AG04450 (cell line): Measurements from ENCODE around the gene DDX24. TPM values are rescaled to one million over a fixed set of nuclear protein-coding genes. Genes with fewer than 3 reads are reported as not detected.

Experiments
- CTCF ChIA-PET: fragments of 300-600, 350-600 bp; formaldehyde crosslinking; extraction: SDS; loops from one replicate; lab custom pipeline; 2022; ENCODE audit warnings: antibody characterized with exemption, inconsistent platforms; lab: Charles Lee
- POLR2A ChIA-PET: fragments of 350-600 bp; formaldehyde crosslinking; extraction: SDS; loops from one replicate; lab custom pipeline; 2021; ENCODE audit warnings: antibody characterized with exemption, inconsistent platforms; lab: Yijun Ruan, JAX
- DNase-seq: peaks from one replicate; pipeline ENCODE4 v3.0.0-alpha.2; 2011; ENCODE audit warnings: low read depth, low spot score
- H3K27ac ChIP-seq: one replicate; pipeline ENCODE4 v1.5.1; 2012; ENCODE audit warnings: low read depth, low read length, control low read depth
- H3K27me3 ChIP-seq: one replicate; pipeline ENCODE4 v1.6.0; 2012; ENCODE audit warnings: low read length; ENCODE audit not compliant: control insufficient read depth, insufficient read depth
- H3K4me3 ChIP-seq: 2 replicates; pipeline ENCODE4 v1.5.1; 2011; ENCODE audit warnings: mild to moderate bottlenecking, low read depth, low read length, control low read depth
- H3K9me3 ChIP-seq: 2 replicates; pipeline ENCODE4 v1.5.1; 2012; ENCODE audit warnings: low read length; ENCODE audit not compliant: control insufficient read depth, insufficient read depth
- polyA plus RNA-seq: library from polyadenylated mRNA; depleted of rRNA; stranded (reverse); fragments of >200 nt; gene quantifications from 2 replicates; pipeline ENCODE4 v1.2.3, GENCODE V29; 2011
- TF ChIP-seq, protein P1 (sequence below): IDR thresholded peaks from 2 replicates; pipeline ENCODE4 v1.5.1; 2011; ENCODE audit warnings: low read depth, low read length, control low read depth, inconsistent platforms

The DDX24 gene
- polyA plus RNA-seq, 1 experiment, result 159 TPM

DNA sequence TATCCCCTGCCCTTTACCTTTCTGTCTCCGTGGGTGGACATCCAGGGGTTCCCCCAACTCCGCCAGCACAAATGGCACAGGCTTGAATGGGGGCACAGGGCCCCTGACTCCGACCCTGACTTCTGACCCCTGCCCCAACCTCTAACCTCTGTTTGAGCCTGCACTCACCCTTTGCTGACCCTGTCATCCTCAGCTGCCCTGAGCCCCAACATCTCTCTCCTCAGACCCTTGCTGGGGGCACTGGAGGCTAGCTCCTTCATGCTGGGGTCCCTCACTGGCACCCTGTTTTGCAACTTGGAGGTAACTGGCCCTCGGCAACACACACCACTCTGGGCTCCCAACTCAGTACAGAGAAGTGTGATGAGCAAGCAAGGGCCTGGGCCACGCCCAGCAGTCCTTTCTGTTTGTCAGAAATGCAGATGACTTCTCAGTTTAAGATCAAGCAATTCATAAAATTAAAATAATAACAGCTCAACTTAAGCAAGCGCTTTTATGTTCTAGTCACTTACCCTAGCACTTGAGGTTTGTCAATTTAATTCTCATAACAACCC is 31.6 kb upstream of the DDX24 start:
- H3K9me3 ChIP-seq, result peaks cover 5% of the 10 kb centered on the region; the same call in 1 of the 2 replicates
- POLR2A ChIA-PET, result no interaction called here
- CTCF ChIA-PET, result interaction anchor here (3.7 kb wide), 1 partner anchor 20 kb away, joined by 16 read pairs; no protein-coding TSS in a partner anchor
- TF ChIP-seq, protein P1, sequence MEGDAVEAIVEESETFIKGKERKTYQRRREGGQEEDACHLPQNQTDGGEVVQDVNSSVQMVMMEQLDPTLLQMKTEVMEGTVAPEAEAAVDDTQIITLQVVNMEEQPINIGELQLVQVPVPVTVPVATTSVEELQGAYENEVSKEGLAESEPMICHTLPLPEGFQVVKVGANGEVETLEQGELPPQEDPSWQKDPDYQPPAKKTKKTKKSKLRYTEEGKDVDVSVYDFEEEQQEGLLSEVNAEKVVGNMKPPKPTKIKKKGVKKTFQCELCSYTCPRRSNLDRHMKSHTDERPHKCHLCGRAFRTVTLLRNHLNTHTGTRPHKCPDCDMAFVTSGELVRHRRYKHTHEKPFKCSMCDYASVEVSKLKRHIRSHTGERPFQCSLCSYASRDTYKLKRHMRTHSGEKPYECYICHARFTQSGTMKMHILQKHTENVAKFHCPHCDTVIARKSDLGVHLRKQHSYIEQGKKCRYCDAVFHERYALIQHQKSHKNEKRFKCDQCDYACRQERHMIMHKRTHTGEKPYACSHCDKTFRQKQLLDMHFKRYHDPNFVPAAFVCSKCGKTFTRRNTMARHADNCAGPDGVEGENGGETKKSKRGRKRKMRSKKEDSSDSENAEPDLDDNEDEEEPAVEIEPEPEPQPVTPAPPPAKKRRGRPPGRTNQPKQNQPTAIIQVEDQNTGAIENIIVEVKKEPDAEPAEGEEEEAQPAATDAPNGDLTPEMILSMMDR, result no peak
- no peak overlapping the region for H3K27ac ChIP-seq
- H3K4me3 ChIP-seq, result no peak overlapping the region
- DNase-seq, result no peak
- peaks cover 7% of the 10 kb centered on the region for H3K27me3 ChIP-seq

DNA sequence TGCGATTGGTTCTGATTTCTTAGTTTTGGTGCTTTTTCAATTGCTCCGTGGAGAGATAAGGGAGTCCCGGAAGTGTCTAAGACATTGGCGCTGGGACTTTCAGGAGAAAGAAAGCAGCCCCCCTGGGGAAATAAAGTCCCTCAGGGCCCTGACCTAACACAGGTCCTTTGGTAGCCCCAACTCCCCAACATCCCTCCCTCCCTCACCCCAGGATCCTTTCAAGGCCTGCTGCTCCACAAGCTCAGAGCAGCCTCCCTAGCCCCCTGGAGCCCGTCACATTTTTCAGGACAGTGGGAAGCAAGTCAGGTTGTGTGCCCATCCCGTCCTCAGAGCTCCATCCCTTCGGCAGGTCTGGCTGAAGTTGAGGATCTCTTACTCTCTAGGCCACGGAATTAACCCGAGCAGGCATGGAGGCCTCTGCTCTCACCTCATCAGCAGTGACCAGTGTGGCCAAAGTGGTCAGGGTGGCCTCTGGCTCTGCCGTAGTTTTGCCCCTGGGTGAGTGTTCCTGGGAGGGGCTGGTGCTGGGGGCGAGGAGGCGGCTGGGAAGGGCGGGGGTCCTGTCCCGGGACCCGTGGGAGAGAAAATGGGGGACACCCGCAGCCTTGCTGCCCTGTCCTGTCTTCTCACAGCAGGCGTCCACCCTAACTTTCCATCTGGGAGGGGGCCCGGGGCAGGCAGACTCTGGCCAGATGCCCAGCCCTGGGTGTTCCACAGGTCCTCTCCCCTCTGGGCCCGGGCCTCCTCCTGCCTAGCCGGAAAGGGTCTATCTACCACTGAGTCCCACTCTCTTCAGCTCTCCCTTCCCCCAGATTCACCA is 30.5 kb upstream of the DDX24 start:
- TF ChIP-seq, protein P1, result no peak
- H3K27me3 ChIP-seq, result peaks cover 4% of the 10 kb centered on the region
- H3K27ac ChIP-seq, result no peak overlapping the region
- ChIA-PET POLR2A (no interaction called here), CTCF (interaction anchor here (2.0 to 3.7 kb wide), 2 partner anchors 21 to 25 kb away, joined by 5 to 16 read pairs; no protein-coding TSS in a partner anchor)
- H3K9me3 ChIP-seq, result peaks cover 5% of the 10 kb centered on the region; the same call in 1 of the 2 replicates
- no peak for DNase-seq
- no peak overlapping the region for H3K4me3 ChIP-seq

DNA sequence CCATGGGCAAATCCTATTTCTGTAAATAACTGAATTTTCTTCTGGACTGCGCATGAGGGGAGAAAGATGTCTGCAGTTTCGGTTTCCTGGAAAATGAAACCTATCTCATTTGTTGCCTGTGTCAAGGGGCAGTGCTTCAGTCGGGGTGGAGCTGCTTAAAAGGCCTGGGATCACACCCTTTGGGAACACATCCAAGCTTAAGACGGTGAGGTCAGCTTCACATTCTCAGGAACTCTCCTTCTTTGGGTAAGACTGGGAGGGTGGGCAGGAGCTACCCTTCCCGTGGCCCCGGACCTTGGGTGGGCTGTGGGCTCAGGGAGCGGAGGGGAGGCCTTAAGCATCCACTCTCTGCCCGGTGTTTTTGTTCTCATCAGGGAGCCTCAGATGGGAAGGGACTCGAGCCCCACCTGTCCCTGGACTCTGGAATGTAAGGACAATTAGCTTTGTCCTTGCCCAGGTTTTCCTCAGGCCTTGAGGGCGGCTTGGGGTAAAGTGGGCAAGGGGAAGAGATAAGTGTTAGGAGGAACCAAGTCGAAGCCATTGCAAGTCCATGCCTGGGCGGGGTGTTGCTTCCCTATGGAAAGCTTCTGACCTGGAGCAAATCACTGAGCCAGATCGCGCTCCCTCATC is 29.7 kb upstream of the DDX24 start, which contains the start of gene IFI27:
Gene IFI27 (plus strand): TSS at position 185 of the 630 bp plus-strand sequence.
- H3K4me3 ChIP-seq, result no peak within 1 kb of the TSS
- H3K9me3 ChIP-seq, result peaks cover 4% of the 10 kb centered on the region; the same call in 1 of the 2 replicates
- peaks cover 2% of the 10 kb centered on the region for H3K27me3 ChIP-seq
- ChIA-PET CTCF (interaction anchor here (0.6 to 3.7 kb wide), 4 partner anchors 22 to 505 kb away, joined by 3 to 16 read pairs (median 4); no protein-coding TSS in a partner anchor), POLR2A (no interaction called here)
- H3K27ac ChIP-seq, result no peak within 1 kb of the TSS
- TF ChIP-seq, protein P1, result no peak
- no peak for DNase-seq

DNA sequence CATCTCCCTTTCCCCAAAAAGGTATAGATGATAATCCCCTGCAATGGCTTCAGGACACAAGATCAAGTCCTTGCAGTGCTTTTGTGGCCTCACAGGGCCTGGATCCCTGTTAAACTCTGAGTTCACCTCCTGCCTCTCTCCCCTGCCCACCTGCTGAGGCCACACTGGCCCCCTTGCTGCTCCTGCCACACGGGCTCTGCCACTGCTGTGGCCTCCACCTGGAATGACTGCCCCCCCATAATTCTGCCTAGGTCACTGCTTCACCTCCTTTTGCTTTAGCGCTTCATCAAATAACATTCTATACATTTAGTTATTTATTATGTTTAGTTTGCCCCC is 28.9 kb upstream of the DDX24 start:
- DNase-seq, result no peak
- Histone ChIP-seq H3K9me3 (no peaks in the 10 kb centered on the region), H3K27me3 (no peaks in the 10 kb centered on the region), H3K27ac (no peak overlapping the region), H3K4me3 (no peak overlapping the region)
- POLR2A ChIA-PET, result no interaction called here
- CTCF ChIA-PET, result interaction anchor here (1.0 to 3.7 kb wide), 2 partner anchors 23 to 71 kb away, joined by 3 to 16 read pairs; no protein-coding TSS in a partner anchor
- TF ChIP-seq, protein P1, result no peak
